GM21737 (cell line): ENCODE measurements around the gene NLRP3.
"Not testable (repeated sequence)": the region's sequence is repeated elsewhere in the genome, so short reads cannot be mapped to it uniquely, and the experiment has no call there.

ENCODE experiments used
- ATAC-seq: cut with Tn5 transposase; IDR thresholded peaks from one replicate; pipeline ENCODE4 v1.9.1; 2021; ENCODE audit warnings: mild to moderate bottlenecking, moderate library complexity; ENCODE audit not compliant: unreplicated experiment

Gene NLRP3

GRCh38 chr1:247390116-247390791 lies 25.7 kb upstream of the NLRP3 start:
- ATAC-seq, result peak; percentile 100

GRCh38 chr1:247390996-247391395 lies 25.0 kb upstream of the NLRP3 start:
- no peak for ATAC-seq

GRCh38 chr1:247392088-247392487 lies 23.9 kb upstream of the NLRP3 start:
- ATAC-seq, result no peak

GRCh38 chr1:247395075-247395474 lies 20.9 kb upstream of the NLRP3 start:
- not testable (repeated sequence) for ATAC-seq

- no peak for ATAC-seq
Measured at GRCh38 chr1:247400685-247401084, 15.3 kb upstream of the NLRP3 start.

- no peak for ATAC-seq
Measured at GRCh38 chr1:247401310-247402119, 14.5 kb upstream of the NLRP3 start.

GRCh38 chr1:247402120-247402675 lies 13.8 kb upstream of the NLRP3 start:
- no peak for ATAC-seq

GRCh38 chr1:247406014-247406656 lies 9.8 kb upstream of the NLRP3 start:
- ATAC-seq, result no peak

- peak; percentile 87 for ATAC-seq
Measured at GRCh38 chr1:247407180-247407616, 8.8 kb upstream of the NLRP3 start.

- no peak for ATAC-seq
Measured at GRCh38 chr1:247408100-247408499, 7.9 kb upstream of the NLRP3 start.

GRCh38 chr1:247409869-247410544 lies 6.0 kb upstream of the NLRP3 start:
- peak; percentile 75 for ATAC-seq

GRCh38 chr1:247411621-247412327 lies 4.2 kb upstream of the NLRP3 start:
- ATAC-seq, result no peak

- ATAC-seq, result no peak
Measured at GRCh38 chr1:247417831-247418230, 1.9 kb downstream of the NLRP3 start.

GRCh38 chr1:247419336-247419735 lies 3.4 kb downstream of the NLRP3 start:
- no peak for ATAC-seq

GRCh38 chr1:247421074-247421473 lies 5.1 kb downstream of the NLRP3 start:
- ATAC-seq, result no peak

GRCh38 chr1:247429496-247429895 lies 13.5 kb downstream of the NLRP3 start:
- ATAC-seq, result no peak

- no peak for ATAC-seq
Measured at GRCh38 chr1:247430434-247430833, 14.5 kb downstream of the NLRP3 start.

- no peak for ATAC-seq
Measured at GRCh38 chr1:247431643-247432042, 15.7 kb downstream of the NLRP3 start.

- no peak for ATAC-seq
Measured at GRCh38 chr1:247434005-247434404, 18.0 kb downstream of the NLRP3 start.

GRCh38 chr1:247435030-247435758 lies 19.2 kb downstream of the NLRP3 start:
- ATAC-seq, result no peak
